H9 (cell line): ENCODE measurements around the gene DICER1. TPM values are rescaled to one million over a fixed set of nuclear protein-coding genes. Genes with fewer than 3 reads are reported as not detected.

Experiments used
- DNase-seq: peaks from one replicate; pipeline ENCODE4 v3.0.0-alpha.2; 2017
- H2AFZ ChIP-seq: one replicate; pipeline ENCODE4 v1.6.1; 2013; ENCODE audit warnings: mild to moderate bottlenecking, low read length, control low read depth, moderate library complexity
- H2AK5ac ChIP-seq: 2 replicates; pipeline ENCODE4 v1.6.1; 2013; ENCODE audit warnings: low read length, control low read depth, mixed read lengths; ENCODE audit not compliant: insufficient read length
- H2BK120ac ChIP-seq: one replicate; pipeline ENCODE4 v1.6.1; 2013; ENCODE audit warnings: low read depth, mild to moderate bottlenecking, low read length, control low read depth, inconsistent platforms; ENCODE audit not compliant: poor library complexity, severe bottlenecking
- H2BK12ac ChIP-seq: 2 replicates; pipeline ENCODE4 v1.6.1; 2013; ENCODE audit warnings: low read length, control low read depth, mixed read lengths, low read depth; ENCODE audit not compliant: insufficient read length
- H2BK15ac ChIP-seq: 2 replicates; pipeline ENCODE4 v1.6.1; 2013; ENCODE audit warnings: low read depth, low read length, control low read depth
- H2BK20ac ChIP-seq: one replicate; pipeline ENCODE4 v1.6.1; 2013; ENCODE audit warnings: low read depth, mild to moderate bottlenecking, low read length, control low read depth, inconsistent platforms; ENCODE audit not compliant: poor library complexity, severe bottlenecking
- H2BK5ac ChIP-seq: 2 replicates; pipeline ENCODE4 v1.6.1; 2013; ENCODE audit warnings: low read length, control low read depth, mixed read lengths; ENCODE audit not compliant: insufficient read length
- H3K14ac ChIP-seq: 2 replicates; pipeline ENCODE4 v1.6.1; 2013; ENCODE audit warnings: low read length, control low read depth; ENCODE audit not compliant: insufficient read depth
- H3K18ac ChIP-seq: 2 replicates; pipeline ENCODE4 v1.6.1; 2013; ENCODE audit warnings: low read depth, mild to moderate bottlenecking, mixed read lengths, low read length, control low read depth; ENCODE audit not compliant: insufficient read length
- H3K23ac ChIP-seq: 2 replicates; pipeline ENCODE4 v1.6.1; 2013; ENCODE audit warnings: low read length, control low read depth, mixed read lengths, low read depth; ENCODE audit not compliant: insufficient read length
- H3K23me2 ChIP-seq: 2 replicates; pipeline ENCODE4 v1.6.1; 2013; ENCODE audit warnings: low read depth, mild to moderate bottlenecking, mixed read lengths, low read length, control low read depth; ENCODE audit not compliant: insufficient read length, poor library complexity, severe bottlenecking
- H3K27ac ChIP-seq: 2 replicates; pipeline ENCODE4 v1.5.1; 2013; ENCODE audit warnings: low read length, control low read depth, mixed read lengths, low read depth; ENCODE audit not compliant: insufficient read length
- H3K27me3 ChIP-seq: 2 replicates; pipeline ENCODE4 v1.6.1; 2013; ENCODE audit warnings: low read length, control low read depth, inconsistent platforms; ENCODE audit not compliant: insufficient read depth
- H3K4ac ChIP-seq: 2 replicates; pipeline ENCODE4 v1.6.1; 2013; ENCODE audit warnings: low read depth, mild to moderate bottlenecking, control low read depth, inconsistent platforms, low read length, moderate library complexity
- H3K4me1 ChIP-seq: 2 replicates; pipeline ENCODE4 v1.6.1; 2013; ENCODE audit warnings: low read length, control low read depth, inconsistent platforms; ENCODE audit not compliant: insufficient read depth
- H3K4me2 ChIP-seq: 2 replicates; pipeline ENCODE4 v1.6.1; 2013; ENCODE audit warnings: low read length, control low read depth, mixed read lengths; ENCODE audit not compliant: insufficient read length, insufficient read depth
- H3K56ac ChIP-seq: 2 replicates; pipeline ENCODE4 v1.6.1; 2013; ENCODE audit warnings: low read depth, mild to moderate bottlenecking, mixed read lengths, low read length, control low read depth; ENCODE audit not compliant: insufficient read length
- H3K79me1 ChIP-seq: 2 replicates; pipeline ENCODE4 v1.6.1; 2013; ENCODE audit warnings: low read depth, mild to moderate bottlenecking, moderate library complexity, low read length, control low read depth, inconsistent platforms; ENCODE audit not compliant: insufficient read depth, poor library complexity, severe bottlenecking
- H3K79me2 ChIP-seq: 2 replicates; pipeline ENCODE4 v1.6.1; 2013; ENCODE audit warnings: low read length, control low read depth, inconsistent platforms; ENCODE audit not compliant: insufficient read depth
- H3K9ac ChIP-seq: 2 replicates; pipeline ENCODE4 v1.6.1; 2013; ENCODE audit warnings: low read length, control low read depth, mixed read lengths; ENCODE audit not compliant: insufficient read length; ENCODE audit errors: extremely low read depth
- H3K9me3 ChIP-seq: one replicate; pipeline ENCODE4 v1.6.1; 2013; ENCODE audit warnings: low read depth, low read length, inconsistent platforms; ENCODE audit not compliant: control insufficient read depth
- H3T11ph ChIP-seq: one replicate; pipeline ENCODE4 v1.6.1; 2013; ENCODE audit warnings: mild to moderate bottlenecking, low read length, control low read depth, inconsistent platforms
- H4K20me1 ChIP-seq: one replicate; pipeline ENCODE4 v1.6.1; 2013; ENCODE audit not compliant: control insufficient read depth, insufficient read length, insufficient read depth
- H4K5ac ChIP-seq: 2 replicates; pipeline ENCODE4 v1.6.1; 2013; ENCODE audit warnings: low read depth, mild to moderate bottlenecking, mixed read lengths, low read length, control low read depth; ENCODE audit not compliant: insufficient read length
- H4K8ac ChIP-seq: replicated peaks from 2 replicates; pipeline ENCODE4 v1.6.1; 2013; ENCODE audit warnings: low read length, control low read depth, mixed read lengths, low read depth; ENCODE audit not compliant: insufficient read length
- H4K91ac ChIP-seq: 2 replicates; pipeline ENCODE4 v1.6.1; 2013; ENCODE audit warnings: low read depth, mild to moderate bottlenecking, moderate library complexity, mixed read lengths, low read length, control low read depth; ENCODE audit not compliant: insufficient read length
- H3K27ac Mint-ChIP-seq, 3 experiments: 2 replicates in 2 of 3; 3 replicates in 1 of 3; pipeline ENCODE4 v1.8.0; 2020 to 2021; ENCODE audit warnings: mixed read lengths in 3 of 3, mild to moderate bottlenecking in 1 of 3, moderate library complexity in 1 of 3
- H3K27me3 Mint-ChIP-seq: 2 replicates; pipeline ENCODE4 v1.8.0; 2021; ENCODE audit warnings: low read depth, mild to moderate bottlenecking, moderate library complexity, mixed read lengths
- H3K36me3 Mint-ChIP-seq, 3 experiments: 2 replicates in 2 of 3; 3 replicates in 1 of 3; pipeline ENCODE4 v1.8.0; 2020 to 2021; ENCODE audit warnings: low read depth in 3 of 3, mixed read lengths in 3 of 3; ENCODE audit not compliant: insufficient read depth in 1 of 3
- H3K4me1 Mint-ChIP-seq, 2 experiments: 2 replicates each; pipeline ENCODE4 v1.8.0; 2020; ENCODE audit warnings: mixed read lengths in 2 of 2
- H3K4me3 Mint-ChIP-seq, 2 experiments: 2 replicates in 1 of 2; 3 replicates in 1 of 2; pipeline ENCODE4 v1.8.0; 2020 to 2021; ENCODE audit warnings: mild to moderate bottlenecking in 2 of 2, mixed read lengths in 2 of 2, moderate library complexity in 1 of 2
- H3K9me3 Mint-ChIP-seq, 2 experiments: 2 replicates in 1 of 2; 3 replicates in 1 of 2; pipeline ENCODE4 v1.8.0; 2020; ENCODE audit warnings: mild to moderate bottlenecking in 2 of 2, mixed read lengths in 2 of 2, moderate library complexity in 1 of 2
- whole genome bisulfite sequencing: extraction: QIAGEN DNeasy Blood & Tissue Kit; methylation state at CpG from one replicate; pipeline ENCODE4 v1.1.7; 2013; ENCODE audit warnings: missing lambda C conversion rate, low lambda C conversion rate, mixed read lengths; ENCODE audit not compliant: insufficient read length; ENCODE audit errors: extremely low coverage; 5-methylcytosine and 5-hydroxymethylcytosine counted together
- total RNA-seq: library from RNA; stranded (reverse); gene quantifications from 2 replicates; pipeline ENCODE4 v1.2.1, GENCODE V29; 2021
- TF ChIP-seq, protein P1 (sequence below): fragments of 200-600 bp; sonication (generic); conservative IDR thresholded peaks from 3 replicates; pipeline ENCODE4 v1.8.0; 2021; ENCODE audit warnings: antibody characterized with exemption, mild to moderate bottlenecking

The DICER1 gene
- total RNA-seq, 1 experiment from 2014 or later, result 57.0 TPM

DNA sequence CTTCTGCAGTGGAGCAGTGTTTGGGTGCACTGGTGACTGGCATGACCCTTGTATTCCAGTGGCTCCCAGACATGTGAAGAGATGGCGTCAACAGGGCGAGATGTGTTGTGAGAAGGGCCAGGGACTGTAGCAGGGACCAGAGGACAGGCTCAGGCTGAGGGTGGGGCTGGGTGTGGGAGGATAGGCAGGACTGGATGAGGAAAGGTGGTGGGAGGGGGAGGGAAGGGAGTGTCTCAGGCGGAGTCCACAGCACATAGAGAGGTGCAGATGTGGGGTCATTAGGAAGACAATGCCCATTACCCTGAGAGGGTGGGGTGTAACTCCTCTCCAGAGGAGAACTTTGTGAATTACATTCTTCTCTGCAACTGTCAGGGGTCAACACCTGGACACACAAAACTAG, 78.5 kb downstream of the DICER1 start:
- H2BK15ac ChIP-seq, result no peak overlapping the region
- H3K36me3 Mint-ChIP-seq, result no peaks in the 10 kb centered on the region; a peak in 1 of 7 replicates
- peak; percentile 57 for DNase-seq
- no peak overlapping the region for H3K27ac ChIP-seq
- H3K23me2 ChIP-seq, result no peaks in the 10 kb centered on the region
- no peak overlapping the region for H3K9ac ChIP-seq
- H2AFZ ChIP-seq, result no peak overlapping the region
- H2BK120ac ChIP-seq, result no peak overlapping the region
- no CpG with 5 or more reads among the region's 3 CpGs for WGBS
- no peak overlapping the region for H3K27ac Mint-ChIP-seq
- H3K79me1 ChIP-seq, result no peaks in the 10 kb centered on the region
- H3K4me2 ChIP-seq, result no peak overlapping the region
- no peaks in the 10 kb centered on the region for H4K20me1 ChIP-seq
- no peak overlapping the region for H3K4me3 Mint-ChIP-seq
- no peaks in the 10 kb centered on the region for H3K27me3 ChIP-seq
- no peak overlapping the region for H3K4ac ChIP-seq
- peaks cover 4% of the 10 kb centered on the region; the same call in 1 of the 2 replicates for H3K27me3 Mint-ChIP-seq
- H3K4me1 ChIP-seq, result peaks cover 3% of the 10 kb centered on the region; the same call in 1 of the 2 replicates
- H3K9me3 ChIP-seq, result no peaks in the 10 kb centered on the region
- H3K79me2 ChIP-seq, result no peaks in the 10 kb centered on the region
- peaks cover 17% of the 10 kb centered on the region in 2 experiments for H3K4me1 Mint-ChIP-seq
- H3K56ac ChIP-seq, result no peak overlapping the region
- no peaks in the 10 kb centered on the region; a peak in 1 of 5 replicates for H3K9me3 Mint-ChIP-seq
- no peak overlapping the region for H2BK12ac ChIP-seq
- no peak overlapping the region for H4K8ac ChIP-seq
- H2AK5ac ChIP-seq, result no peak overlapping the region
- no peak overlapping the region for H3K23ac ChIP-seq
- no peak overlapping the region for H2BK5ac ChIP-seq
- no peak overlapping the region for H4K5ac ChIP-seq
- no peak overlapping the region for H2BK20ac ChIP-seq
- H3K14ac ChIP-seq, result no peak overlapping the region
- H4K91ac ChIP-seq, result no peak overlapping the region
- no peak overlapping the region for H3K18ac ChIP-seq
- no peak overlapping the region for H3T11ph ChIP-seq
- TF ChIP-seq, protein P1, sequence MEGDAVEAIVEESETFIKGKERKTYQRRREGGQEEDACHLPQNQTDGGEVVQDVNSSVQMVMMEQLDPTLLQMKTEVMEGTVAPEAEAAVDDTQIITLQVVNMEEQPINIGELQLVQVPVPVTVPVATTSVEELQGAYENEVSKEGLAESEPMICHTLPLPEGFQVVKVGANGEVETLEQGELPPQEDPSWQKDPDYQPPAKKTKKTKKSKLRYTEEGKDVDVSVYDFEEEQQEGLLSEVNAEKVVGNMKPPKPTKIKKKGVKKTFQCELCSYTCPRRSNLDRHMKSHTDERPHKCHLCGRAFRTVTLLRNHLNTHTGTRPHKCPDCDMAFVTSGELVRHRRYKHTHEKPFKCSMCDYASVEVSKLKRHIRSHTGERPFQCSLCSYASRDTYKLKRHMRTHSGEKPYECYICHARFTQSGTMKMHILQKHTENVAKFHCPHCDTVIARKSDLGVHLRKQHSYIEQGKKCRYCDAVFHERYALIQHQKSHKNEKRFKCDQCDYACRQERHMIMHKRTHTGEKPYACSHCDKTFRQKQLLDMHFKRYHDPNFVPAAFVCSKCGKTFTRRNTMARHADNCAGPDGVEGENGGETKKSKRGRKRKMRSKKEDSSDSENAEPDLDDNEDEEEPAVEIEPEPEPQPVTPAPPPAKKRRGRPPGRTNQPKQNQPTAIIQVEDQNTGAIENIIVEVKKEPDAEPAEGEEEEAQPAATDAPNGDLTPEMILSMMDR, result no peak
